Measurements from ENCODE around the gene ACER1.

Gene ACER1

GRCh38 chr19:6340493-6341201, 7.2 kb upstream of the ACER1 start:
- H3K4me3 ChIP-seq (ENCODE audit: low read length) = no peak overlapping the region
- no peak for TF ChIP-seq CTCF (IDR thresholded peaks at IDR 0.05; ENCODE audit: insufficient read depth, low read depth, low read length, missing control alignments)
- DNase-seq (ENCODE audit: low read depth) = no peak

- no peak for DNase-seq (ENCODE audit: low read depth)
- TF ChIP-seq CTCF (IDR thresholded peaks at IDR 0.05; ENCODE audit: insufficient read depth, low read depth, low read length, missing control alignments) = no peak
- no peak overlapping the region for H3K4me3 ChIP-seq (ENCODE audit: low read length)
Observed at GRCh38 chr19:6334490-6335285, 1.3 kb upstream of the ACER1 start.

- no peak for DNase-seq (ENCODE audit: low read depth)
- no peak for TF ChIP-seq CTCF (IDR thresholded peaks at IDR 0.05; ENCODE audit: insufficient read depth, low read depth, low read length, missing control alignments)
- H3K4me3 ChIP-seq (ENCODE audit: low read length) = no peak overlapping the region
Observed at GRCh38 chr19:6326815-6327214, 6.6 kb downstream of the ACER1 start.

GRCh38 chr19:6325614-6326013, 7.8 kb downstream of the ACER1 start:
- no peak for TF ChIP-seq CTCF (IDR thresholded peaks at IDR 0.05; ENCODE audit: insufficient read depth, low read depth, low read length, missing control alignments)
- H3K4me3 ChIP-seq (ENCODE audit: low read length) = no peak overlapping the region
- DNase-seq (ENCODE audit: low read depth) = no peak

- no peak overlapping the region for H3K4me3 ChIP-seq (ENCODE audit: low read length)
- TF ChIP-seq CTCF (IDR thresholded peaks at IDR 0.05; ENCODE audit: insufficient read depth, low read depth, low read length, missing control alignments) = no peak
- no peak for DNase-seq (ENCODE audit: low read depth)
Observed at GRCh38 chr19:6324757-6325156, 8.7 kb downstream of the ACER1 start.

- no peak for DNase-seq (ENCODE audit: low read depth)
- no peak overlapping the region for H3K4me3 ChIP-seq (ENCODE audit: low read length)
- no peak for TF ChIP-seq CTCF (IDR thresholded peaks at IDR 0.05; ENCODE audit: insufficient read depth, low read depth, low read length, missing control alignments)
Observed at GRCh38 chr19:6322284-6322683, 11.1 kb downstream of the ACER1 start.
